NCI-H187 treated with DMSO at 0.1 percent for 48 hours (cell line): ENCODE results near the gene SFN.

Experiments used
- DNase-seq: peaks from one replicate; lab custom pipeline; 2025; lab: John Stamatoyannopoulos, UW

SFN gene

DNA sequence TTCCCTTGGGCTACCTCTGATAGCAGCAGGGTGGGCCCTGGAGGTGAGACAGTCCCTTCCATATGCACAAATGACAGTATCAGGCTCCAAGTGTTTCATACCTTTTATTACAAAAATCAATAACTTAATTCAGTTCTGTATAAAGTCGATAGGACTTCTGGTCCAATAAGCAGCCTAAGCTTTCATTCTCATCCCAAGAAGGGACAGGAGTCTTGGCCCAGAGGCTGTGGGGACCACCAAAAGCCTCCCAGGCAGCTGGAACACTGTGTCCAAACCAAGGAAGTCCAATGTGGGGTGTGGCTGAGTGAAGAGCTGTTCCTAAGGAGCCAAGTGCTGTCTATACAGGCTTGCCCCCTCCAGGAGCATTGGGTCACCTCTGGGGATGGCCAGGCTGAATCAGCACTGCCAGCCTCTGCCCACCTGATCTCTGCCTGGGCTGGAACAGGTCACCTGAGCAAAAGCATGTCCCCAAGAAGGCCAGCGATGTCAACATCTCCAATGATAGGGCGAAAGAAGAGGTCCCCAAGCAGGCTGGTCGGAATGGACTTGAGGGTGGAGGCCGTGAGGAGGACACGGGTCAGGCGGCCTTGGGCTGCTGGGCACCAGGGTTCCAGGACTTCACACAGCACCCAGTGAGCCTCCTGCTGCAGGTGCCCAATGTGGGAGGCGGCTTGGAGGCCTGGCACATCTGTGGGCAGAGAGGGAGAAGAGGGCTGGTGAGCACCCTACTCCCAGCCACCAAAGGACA, 48.6 kb downstream of the SFN start:
- DNase-seq, result no peak

DNA sequence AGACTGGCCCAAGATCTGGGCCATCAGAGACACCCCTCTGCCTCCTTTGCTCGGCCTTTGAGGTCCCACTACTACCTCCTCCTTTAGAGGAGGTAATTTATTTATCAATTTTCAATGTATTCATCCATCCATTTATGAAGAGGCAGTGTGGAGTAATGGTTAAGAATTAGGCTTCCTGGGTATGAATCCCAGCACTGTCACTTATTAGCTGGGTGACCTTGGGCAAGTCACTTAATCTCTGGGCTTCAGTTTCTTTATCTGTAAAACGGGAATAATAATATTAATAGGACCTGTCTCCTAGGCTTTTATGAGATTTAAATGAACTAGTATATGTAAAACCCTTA, 49.2 kb downstream of the SFN start:
- no peak for DNase-seq

DNA sequence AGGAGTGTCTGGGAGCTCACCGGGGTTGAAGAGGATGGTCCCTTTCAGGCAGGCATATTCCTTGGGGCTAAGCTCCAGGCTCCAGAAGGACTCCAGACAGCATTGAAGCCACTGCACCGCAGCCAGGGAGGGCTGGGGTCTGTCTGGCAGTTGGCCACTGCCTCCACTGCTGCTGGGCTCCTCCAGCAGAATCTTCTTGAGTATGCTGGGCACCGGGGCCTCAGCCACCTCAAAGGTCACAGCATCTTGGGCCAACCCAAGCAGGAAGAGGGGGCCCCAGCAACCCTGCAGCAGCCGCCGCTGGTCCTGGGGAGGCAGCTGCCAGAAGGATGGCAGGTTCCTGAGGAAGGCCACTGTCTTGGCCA, 50.4 kb downstream of the SFN start:
- no peak for DNase-seq
